ENCODE data around the gene FMN1.

The FMN1 gene

DNA sequence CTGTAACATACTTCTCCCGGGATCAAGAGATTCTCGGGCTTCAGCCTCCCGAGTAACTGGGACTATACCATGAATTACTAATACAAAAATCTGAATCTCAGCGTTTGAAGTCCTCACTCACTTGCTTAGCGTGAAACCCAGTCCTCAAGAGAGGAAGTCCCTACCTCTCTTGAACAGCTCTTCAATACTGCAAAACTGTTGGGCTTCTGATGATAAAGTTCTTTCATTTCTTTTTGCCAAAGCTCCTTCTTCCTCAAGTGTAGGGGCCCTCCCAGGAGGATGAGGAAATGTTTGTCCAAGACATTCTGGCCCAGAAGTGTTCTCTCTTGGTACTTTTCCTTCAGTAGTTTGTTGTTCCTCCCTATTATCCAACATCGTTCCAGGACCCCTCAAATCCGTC lies 48.5 kb downstream of the FMN1 start:
- no peak overlapping the region for H3K4me3 ChIP-seq (ENCODE audit: control insufficient read depth, low read depth, low read length)
- no peak for DNase-seq (ENCODE audit: low read depth)
- TF ChIP-seq, protein P1, sequence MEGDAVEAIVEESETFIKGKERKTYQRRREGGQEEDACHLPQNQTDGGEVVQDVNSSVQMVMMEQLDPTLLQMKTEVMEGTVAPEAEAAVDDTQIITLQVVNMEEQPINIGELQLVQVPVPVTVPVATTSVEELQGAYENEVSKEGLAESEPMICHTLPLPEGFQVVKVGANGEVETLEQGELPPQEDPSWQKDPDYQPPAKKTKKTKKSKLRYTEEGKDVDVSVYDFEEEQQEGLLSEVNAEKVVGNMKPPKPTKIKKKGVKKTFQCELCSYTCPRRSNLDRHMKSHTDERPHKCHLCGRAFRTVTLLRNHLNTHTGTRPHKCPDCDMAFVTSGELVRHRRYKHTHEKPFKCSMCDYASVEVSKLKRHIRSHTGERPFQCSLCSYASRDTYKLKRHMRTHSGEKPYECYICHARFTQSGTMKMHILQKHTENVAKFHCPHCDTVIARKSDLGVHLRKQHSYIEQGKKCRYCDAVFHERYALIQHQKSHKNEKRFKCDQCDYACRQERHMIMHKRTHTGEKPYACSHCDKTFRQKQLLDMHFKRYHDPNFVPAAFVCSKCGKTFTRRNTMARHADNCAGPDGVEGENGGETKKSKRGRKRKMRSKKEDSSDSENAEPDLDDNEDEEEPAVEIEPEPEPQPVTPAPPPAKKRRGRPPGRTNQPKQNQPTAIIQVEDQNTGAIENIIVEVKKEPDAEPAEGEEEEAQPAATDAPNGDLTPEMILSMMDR (IDR thresholded peaks at IDR 0.05; ENCODE audit: control insufficient read depth, insufficient read depth, low read depth, low read length, missing control alignments): no peak

DNA sequence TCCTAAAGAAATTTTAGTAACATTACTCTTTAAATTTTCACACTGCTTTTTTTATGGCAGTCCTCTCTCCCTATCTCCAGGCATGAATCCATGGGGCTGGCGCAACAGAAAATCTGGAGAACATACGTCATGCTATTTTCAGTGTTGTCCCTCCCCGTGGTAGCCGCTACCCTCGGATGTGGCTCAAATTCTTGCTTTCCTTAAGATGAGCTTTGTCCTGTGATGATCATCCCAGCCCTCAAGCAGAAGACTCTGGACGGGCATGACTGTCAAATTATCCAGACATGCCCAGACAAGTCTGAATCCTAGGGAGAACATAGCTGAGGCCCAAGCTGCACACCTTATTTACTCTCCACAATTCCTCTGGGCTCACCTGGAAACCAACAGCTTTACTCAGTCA lies 49.1 kb downstream of the FMN1 start:
- no peak for DNase-seq (ENCODE audit: low read depth)
- H3K4me3 ChIP-seq (ENCODE audit: control insufficient read depth, low read depth, low read length): no peak overlapping the region
- TF ChIP-seq, protein P1 (IDR thresholded peaks at IDR 0.05; ENCODE audit: control insufficient read depth, insufficient read depth, low read depth, low read length, missing control alignments): no peak

DNA sequence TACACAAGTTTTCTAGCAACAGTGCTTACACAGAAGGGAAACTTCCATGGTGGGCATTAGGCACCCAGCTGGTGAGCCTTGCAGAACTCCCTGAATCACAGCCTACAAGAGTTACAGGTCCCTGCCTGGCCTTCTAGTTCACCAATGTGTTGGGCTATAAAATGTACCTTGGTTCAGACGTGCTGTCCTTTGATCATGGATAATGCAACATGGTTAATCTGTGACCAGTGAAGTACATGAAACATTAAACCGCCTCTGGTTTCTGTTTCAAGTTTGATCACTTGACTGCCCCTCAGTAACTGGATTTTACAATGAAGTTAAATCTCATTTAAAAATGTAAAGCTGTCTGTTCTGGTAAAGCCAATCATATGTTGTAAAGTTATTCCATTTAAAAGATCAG lies 51.8 kb downstream of the FMN1 start:
- TF ChIP-seq, protein P1 (IDR thresholded peaks at IDR 0.05; ENCODE audit: control insufficient read depth, insufficient read depth, low read depth, low read length, missing control alignments): no peak
- no peak overlapping the region for H3K4me3 ChIP-seq (ENCODE audit: control insufficient read depth, low read depth, low read length)
- DNase-seq (ENCODE audit: low read depth): no peak

DNA sequence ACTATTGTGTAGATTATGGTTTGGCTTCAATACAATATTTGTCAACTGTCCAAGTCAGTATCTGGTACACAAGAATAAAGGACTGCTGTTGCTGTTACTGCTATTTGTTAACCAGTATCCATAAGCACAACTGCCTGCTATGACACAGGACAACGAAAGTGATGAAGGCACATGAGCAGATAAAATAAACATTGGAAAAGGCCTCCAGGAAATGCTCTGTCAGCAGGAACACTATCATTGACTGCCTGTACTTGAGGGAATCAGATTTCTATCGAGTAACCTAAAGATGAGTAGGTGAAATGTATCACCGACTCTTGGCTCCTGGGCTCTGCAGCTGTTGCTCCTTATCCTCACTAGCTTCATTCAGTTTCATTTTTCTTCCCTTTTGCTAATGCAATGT lies 56.5 kb downstream of the FMN1 start:
- TF ChIP-seq, protein P1 (IDR thresholded peaks at IDR 0.05; ENCODE audit: control insufficient read depth, insufficient read depth, low read depth, low read length, missing control alignments): no peak
- no peak overlapping the region for H3K4me3 ChIP-seq (ENCODE audit: control insufficient read depth, low read depth, low read length)
- DNase-seq (ENCODE audit: low read depth): no peak

DNA sequence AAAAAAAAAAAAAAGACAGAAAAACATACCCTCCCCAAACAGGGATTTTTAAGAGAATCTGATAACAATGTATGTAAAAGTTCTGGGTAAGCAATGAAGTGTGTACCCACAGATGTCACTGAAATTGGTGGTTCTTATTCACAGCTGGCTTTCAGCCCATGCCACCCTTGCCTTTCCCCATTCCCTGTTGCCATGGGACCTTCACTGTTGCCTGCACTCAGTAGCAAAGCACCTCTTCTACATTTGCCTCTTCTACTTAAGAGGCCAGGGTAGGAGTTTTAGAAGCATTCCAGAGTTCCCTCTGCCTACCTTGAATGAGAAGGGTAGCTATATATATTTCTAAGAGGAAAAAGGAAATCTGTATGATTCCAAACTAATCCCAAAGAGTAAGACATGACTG lies 57.4 kb downstream of the FMN1 start:
- no peak overlapping the region for H3K4me3 ChIP-seq (ENCODE audit: control insufficient read depth, low read depth, low read length)
- no peak for DNase-seq (ENCODE audit: low read depth)
- TF ChIP-seq, protein P1 (IDR thresholded peaks at IDR 0.05; ENCODE audit: control insufficient read depth, insufficient read depth, low read depth, low read length, missing control alignments): no peak

DNA sequence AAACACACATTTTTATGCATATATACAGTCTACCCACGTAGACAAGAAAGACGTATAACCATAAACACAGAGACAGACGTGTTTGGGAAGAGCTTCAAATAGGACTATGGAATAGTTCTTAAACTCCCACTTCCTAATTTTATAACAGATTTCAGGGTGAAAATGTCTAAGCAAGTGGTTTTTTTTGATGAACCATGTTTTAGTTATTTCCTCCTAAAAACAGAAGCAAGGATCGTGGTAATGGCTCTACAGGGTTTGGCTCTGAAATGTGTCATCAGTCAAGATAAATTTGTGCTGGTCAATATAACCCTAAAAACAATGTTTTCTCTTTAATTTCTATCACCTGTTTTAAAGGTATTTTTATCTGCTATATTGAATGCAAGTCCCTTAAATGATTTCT lies 58.2 kb downstream of the FMN1 start:
- DNase-seq (ENCODE audit: low read depth): no peak
- no peak overlapping the region for H3K4me3 ChIP-seq (ENCODE audit: control insufficient read depth, low read depth, low read length)
- TF ChIP-seq, protein P1 (IDR thresholded peaks at IDR 0.05; ENCODE audit: control insufficient read depth, insufficient read depth, low read depth, low read length, missing control alignments): no peak

DNA sequence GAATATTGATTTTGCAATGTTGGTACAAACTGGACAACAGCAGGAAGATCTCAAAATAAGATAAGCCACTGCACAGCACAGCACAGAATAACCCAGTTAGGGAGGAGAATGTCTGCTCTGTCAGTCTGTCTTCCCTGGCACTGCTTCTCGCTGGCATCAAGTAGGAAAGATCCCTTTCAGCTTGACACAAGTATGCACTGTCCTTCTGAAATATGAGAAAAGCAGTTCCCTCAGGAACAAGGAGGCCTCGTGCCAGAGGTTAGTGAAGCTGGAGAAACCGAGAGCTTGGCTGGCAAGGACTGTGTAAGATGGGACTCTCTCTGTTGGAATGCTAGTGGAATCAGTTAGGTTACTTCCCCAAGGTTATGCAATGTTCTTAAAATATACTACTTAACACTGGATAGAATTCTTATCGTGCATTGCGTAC lies 59.1 kb downstream of the FMN1 start:
- TF ChIP-seq, protein P1 (IDR thresholded peaks at IDR 0.05; ENCODE audit: control insufficient read depth, insufficient read depth, low read depth, low read length, missing control alignments): no peak
- no peak overlapping the region for H3K4me3 ChIP-seq (ENCODE audit: control insufficient read depth, low read depth, low read length)
- DNase-seq (ENCODE audit: low read depth): no peak

All from AG09309 (cell line).